Naive B cell (primary cell): ENCODE results near the gene PPP1R36. TPM values are rescaled to one million over a fixed set of nuclear protein-coding genes. Genes with fewer than 3 reads are reported as not detected.
A peak's percentile ranks its signal among the peaks of the same experiment; 100 is the strongest.

Experiments
- ATAC-seq, 2 donors: fragments of 150-1000 bp; cut with Tn5 transposase; 2 replicates each; pipeline ENCODE4 v1.10.0; 2021; ENCODE audit warnings: low read depth in 2 of 2, mild to moderate bottlenecking in 2 of 2, moderate library complexity in 2 of 2
- DNase-seq: peaks from one replicate; pipeline ENCODE4 v3.0.0; 2022
- H3K27ac Mint-ChIP-seq, 6 donors: one replicate each; pipeline ENCODE4 v1.8.0; 2020 to 2022; ENCODE audit warnings: mild to moderate bottlenecking in 6 of 6, mixed read lengths in 6 of 6, moderate library complexity in 5 of 6, inconsistent platforms in 2 of 6
- H3K27me3 Mint-ChIP-seq, 3 donors: one replicate each; pipeline ENCODE4 v1.8.0; 2021 to 2022; ENCODE audit warnings: mixed read lengths in 3 of 3, mild to moderate bottlenecking in 1 of 3
- H3K36me3 Mint-ChIP-seq, 2 donors: one replicate each; pipeline ENCODE4 v1.8.0; 2020 to 2022; ENCODE audit warnings: mixed read lengths in 2 of 2, inconsistent platforms in 1 of 2, mild to moderate bottlenecking in 1 of 2
- H3K4me1 Mint-ChIP-seq, 3 donors: one replicate each; pipeline ENCODE4 v1.8.0; 2020 to 2022; ENCODE audit warnings: mixed read lengths in 3 of 3, inconsistent platforms in 1 of 3, mild to moderate bottlenecking in 1 of 3, moderate library complexity in 1 of 3
- H3K4me3 Mint-ChIP-seq, 8 donors: one replicate each; pipeline ENCODE4 v1.8.0; 2020 to 2022; ENCODE audit warnings: mild to moderate bottlenecking in 8 of 8, mixed read lengths in 8 of 8, moderate library complexity in 8 of 8, inconsistent platforms in 2 of 8
- H3K9me3 Mint-ChIP-seq, 7 donors: one replicate each; pipeline ENCODE4 v1.8.0; 2020 to 2022; ENCODE audit warnings: mixed read lengths in 7 of 7, mild to moderate bottlenecking in 5 of 7, inconsistent platforms in 2 of 7, moderate library complexity in 1 of 7
- polyA plus RNA-seq, 6 donors: library from polyadenylated mRNA; unstranded; fragments of 300-500 nt; fragmentation: Illumina TruSeq; gene quantifications; one replicate each; pipeline ENCODE4 v1.2.3, GENCODE V29; 2021; ENCODE audit warnings: low read depth in 6 of 6

PPP1R36 gene
- polyA plus RNA-seq, 6 donors from 2014 or later = 0.22 to 0.40 (median 0.38) TPM; not detected in 3

- Mint-ChIP-seq H3K4me3 (no peak overlapping the region), H3K4me1 (peaks cover 0 to 6% (median 0%) of the 10 kb centered on the region in 3 donors), H3K27me3 (peaks cover 14 to 17% (median 16%) of the 10 kb centered on the region in 3 donors), H3K9me3 (no peaks in the 10 kb centered on the region), H3K27ac (peak overlapping the region in 1 of 6 donors; percentile 42), H3K36me3 (no peaks in the 10 kb centered on the region)
- DNase-seq (no peak), ATAC-seq (no peak)
Measured at GRCh38 chr14:64637735-64638473, 88.1 kb downstream of the PPP1R36 start.

GRCh38 chr14:64638625-64639024 is 88.9 kb downstream of the PPP1R36 start:
- no peak for ATAC-seq
- no peak for DNase-seq
- H3K36me3 Mint-ChIP-seq = no peaks in the 10 kb centered on the region
- H3K27me3 Mint-ChIP-seq = peaks cover 14 to 17% (median 16%) of the 10 kb centered on the region in 3 donors
- peaks cover 0 to 1% (median 0%) of the 10 kb centered on the region in 7 donors for H3K9me3 Mint-ChIP-seq
- H3K27ac Mint-ChIP-seq = no peak overlapping the region
- H3K4me3 Mint-ChIP-seq = no peak overlapping the region
- peaks cover 0 to 6% (median 0%) of the 10 kb centered on the region in 3 donors for H3K4me1 Mint-ChIP-seq

Other genes starting within 250 kb of the PPP1R36 start
- 10 to 100 TPM; 44.1 to 74.7 (median 60.2) TPM for gene MTHFD1, start 161.6 kb upstream of the PPP1R36 start, polyA plus RNA-seq
- gene AKAP5, start 84.5 kb upstream of the PPP1R36 start, polyA plus RNA-seq = under 1 TPM in 5 of 6 donors, not detected in 1; 0.13 to 0.53 (median 0.31) TPM
- gene ZBTB25, start 46.1 kb upstream of the PPP1R36 start, polyA plus RNA-seq = 10 to 100 TPM; 16.7 to 26.4 (median 22.3) TPM
- gene ZBTB1, start 45.2 kb upstream of the PPP1R36 start, polyA plus RNA-seq = 100 to 1,000 TPM in 1 of 6 donors, 10 to 100 TPM in 5; 54.4 to 103 (median 76.5) TPM
- gene HSPA2, start 9.2 kb upstream of the PPP1R36 start, polyA plus RNA-seq = 1 to 10 TPM in 1 of 6 donors, under 1 TPM in 4, not detected in 1; 0.30 to 1.3 (median 0.36) TPM
- not detected for gene PLEKHG3, start 154.5 kb downstream of the PPP1R36 start, polyA plus RNA-seq